Kidney tubule cell (primary cell): ENCODE results near the gene MOK.
"Not testable (repeated sequence)": the region's sequence is repeated elsewhere in the genome, so short reads cannot be mapped to it uniquely, and the experiment has no call there.

Experiments used
- DNase-seq: peaks from one replicate; pipeline ENCODE4 v3.0.0-alpha.2; 2018; ENCODE audit warnings: low spot score

The MOK gene

GRCh38 chr14:102321456-102322422, 16.8 kb upstream of the MOK start:
- DNase-seq = no peak

DNA sequence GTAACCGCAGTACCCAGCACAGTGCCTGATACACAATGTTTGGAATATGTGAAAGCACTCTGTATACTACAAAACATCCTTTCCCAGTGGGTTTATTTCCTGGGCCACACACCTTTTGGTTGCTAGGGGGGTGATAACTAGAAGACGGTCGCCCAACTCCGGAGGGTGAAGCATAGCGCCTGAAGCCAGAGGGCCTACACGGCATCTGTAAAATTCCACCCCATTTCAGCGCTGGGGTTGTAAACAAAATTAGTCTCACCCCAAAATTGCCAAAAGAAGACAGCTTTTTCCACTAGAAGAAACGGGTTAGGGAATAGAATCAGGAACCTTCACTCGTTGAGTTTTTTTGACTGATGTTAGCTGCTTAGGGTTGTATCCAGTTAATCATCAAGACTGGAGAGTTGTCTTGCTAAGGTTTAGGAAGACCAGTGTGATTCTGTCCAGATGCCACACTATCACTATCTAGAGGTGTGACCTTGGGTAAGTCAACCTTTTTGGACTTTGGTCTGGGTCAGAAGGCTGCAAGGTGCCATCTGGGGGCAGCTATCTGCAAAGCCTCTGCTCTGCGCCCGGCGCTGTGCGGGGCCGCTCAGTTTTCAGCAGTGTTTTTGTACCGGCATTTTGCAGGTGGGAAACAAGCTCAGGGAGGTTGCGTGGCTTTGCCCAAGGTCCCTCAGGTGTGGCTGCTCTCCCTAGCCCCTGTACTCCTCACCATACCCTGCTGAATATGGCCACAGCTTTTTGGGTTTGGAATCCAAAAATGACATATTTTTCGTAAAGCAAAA, 15.9 kb upstream of the MOK start:
- no peak for DNase-seq

GRCh38 chr14:102320033-102320660, 15.2 kb upstream of the MOK start:
- peak; percentile 47 for DNase-seq

DNA sequence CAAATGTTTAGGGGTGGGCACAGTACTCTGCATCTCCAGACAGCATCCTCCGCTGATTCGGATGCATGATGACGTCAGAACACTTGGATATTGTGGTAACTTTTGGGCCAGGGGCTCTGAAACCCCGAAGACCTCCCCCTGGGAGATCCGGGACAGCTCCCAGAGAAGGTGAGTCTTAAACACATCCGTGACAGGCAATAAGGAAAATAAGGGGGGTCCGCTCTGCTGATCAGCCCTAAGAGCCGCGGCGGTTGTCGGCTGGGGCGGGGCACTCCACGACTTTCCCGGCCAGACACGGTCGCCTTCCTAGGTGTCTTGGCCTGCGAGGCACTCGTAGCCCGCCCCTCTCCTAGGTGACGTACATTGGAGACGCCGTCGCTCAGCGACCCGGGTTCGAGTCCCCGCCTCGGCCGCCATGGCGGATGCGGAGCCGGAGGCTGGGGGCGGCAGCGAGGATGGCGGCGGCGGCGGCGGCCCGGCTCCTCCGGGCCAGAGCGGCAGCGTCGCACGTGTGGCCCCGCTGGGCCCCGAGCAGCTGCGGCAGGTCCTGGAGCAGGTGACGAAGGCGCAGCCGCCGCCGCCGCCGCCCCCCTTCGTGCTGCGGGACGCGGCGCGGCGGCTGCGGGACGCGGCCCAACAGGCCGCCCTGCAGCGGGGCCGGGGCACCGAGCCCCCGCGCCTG, 14.5 kb upstream of the MOK start, which contains the start of gene ZNF839:
Gene ZNF839 (plus strand): TSS at position 396 of the 682 bp plus-strand sequence. CDS start 20 bp downstream, at position 416.
- DNase-seq = peak; percentile 92

DNA sequence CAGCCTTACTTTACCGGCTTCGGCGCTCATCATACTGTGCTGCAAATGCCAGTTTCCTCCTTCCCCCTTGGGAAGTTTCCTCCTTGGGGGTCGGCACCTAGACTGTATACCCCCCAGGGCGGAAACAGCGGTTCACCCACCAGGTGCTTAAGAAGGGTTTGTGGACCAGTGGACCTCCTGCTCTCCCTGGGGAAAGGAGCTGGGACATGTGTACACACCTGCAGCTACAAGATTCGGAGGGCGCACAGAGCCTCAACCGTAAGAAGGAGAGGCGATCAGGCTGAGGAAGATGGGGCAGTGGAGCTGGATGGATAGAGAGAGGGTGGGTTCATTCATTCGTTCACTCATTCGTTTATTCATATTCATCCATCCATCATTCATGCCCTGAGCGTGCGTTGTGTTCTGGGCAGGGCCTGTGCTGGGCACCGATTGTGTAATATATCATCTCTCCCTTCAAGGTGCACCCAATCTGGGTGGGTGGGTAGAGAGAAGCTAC, 13.9 kb upstream of the MOK start:
- no peak for DNase-seq

DNA sequence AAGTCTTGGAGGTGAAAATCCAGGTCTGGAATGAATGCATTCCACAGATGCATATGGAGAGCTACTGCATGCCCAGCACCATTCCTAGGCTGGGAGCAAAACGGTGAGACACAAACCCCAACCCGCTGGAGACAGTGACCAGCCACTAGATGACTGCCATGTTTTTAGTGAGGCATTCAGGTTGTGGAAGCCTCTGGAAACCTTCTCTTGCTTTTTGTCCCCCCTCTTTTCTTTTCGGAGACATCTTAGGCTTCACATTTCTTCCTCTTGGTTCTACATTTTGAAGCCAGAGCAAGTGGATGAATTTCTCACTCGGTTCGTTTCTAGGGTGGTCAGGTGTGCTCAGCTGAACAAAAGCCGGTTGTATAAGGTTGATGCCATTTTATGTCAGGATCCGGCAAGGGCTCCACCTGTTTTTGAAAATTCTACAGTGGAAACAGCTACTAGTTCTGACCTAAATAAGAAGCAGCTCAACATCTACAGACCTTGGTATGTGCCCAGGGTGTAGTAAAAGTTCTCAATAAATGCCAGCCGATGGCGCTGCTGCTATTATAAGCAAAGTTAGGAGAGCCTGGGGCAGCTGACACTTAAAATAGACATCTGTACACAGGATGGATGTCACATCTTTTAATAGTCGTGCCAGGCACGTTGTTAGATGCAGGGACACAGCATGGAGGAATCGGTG, 12.7 kb upstream of the MOK start:
- peak; percentile 45 for DNase-seq

GRCh38 chr14:102316743-102317563, 12.0 kb upstream of the MOK start:
- peak; percentile 95 for DNase-seq

- DNase-seq = peak; percentile 58
These were observed 11.4 kb upstream of the MOK start for GRCh38 chr14:102316338-102316742.

- DNase-seq = no peak
These were observed 10.2 kb upstream of the MOK start for GRCh38 chr14:102315121-102315520.

DNA sequence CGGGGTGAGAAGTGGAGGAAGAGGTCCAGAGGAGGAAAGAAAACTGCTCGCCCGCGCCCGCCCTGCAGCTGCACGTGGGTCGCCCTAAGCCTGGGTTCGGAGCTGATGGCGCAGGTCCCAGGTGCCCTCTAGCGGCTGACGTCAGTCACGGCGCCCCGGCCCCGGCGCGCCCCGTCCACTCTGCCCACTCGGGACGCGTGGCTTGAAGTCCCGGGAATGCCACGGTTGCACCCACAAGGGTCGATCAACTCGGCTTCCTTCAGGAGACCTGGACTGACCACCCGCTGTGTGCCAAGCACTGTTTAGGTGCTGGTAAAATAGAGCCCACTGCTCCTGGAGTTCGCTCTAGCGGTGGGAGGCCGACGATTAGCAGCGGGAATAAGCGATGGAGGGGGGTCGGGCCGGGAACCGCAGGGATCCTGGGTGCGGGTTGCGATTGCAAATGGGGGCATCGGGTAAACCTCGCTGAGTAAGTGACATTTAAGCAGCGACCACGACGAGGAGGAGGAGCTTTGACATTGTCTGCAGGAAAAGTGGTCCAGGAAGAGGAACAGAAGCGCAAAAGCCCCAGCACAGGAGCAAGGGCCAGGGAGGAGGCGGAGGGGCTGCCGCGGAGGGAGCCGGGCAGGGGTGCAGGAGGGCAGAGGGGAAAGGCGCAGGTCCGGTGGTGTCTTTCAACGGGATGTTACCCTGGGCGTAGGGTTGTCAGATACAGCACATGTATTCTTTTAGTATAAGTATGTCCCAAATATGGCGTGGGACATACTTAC, 9.5 kb upstream of the MOK start:
- DNase-seq = peak; percentile 83

DNA sequence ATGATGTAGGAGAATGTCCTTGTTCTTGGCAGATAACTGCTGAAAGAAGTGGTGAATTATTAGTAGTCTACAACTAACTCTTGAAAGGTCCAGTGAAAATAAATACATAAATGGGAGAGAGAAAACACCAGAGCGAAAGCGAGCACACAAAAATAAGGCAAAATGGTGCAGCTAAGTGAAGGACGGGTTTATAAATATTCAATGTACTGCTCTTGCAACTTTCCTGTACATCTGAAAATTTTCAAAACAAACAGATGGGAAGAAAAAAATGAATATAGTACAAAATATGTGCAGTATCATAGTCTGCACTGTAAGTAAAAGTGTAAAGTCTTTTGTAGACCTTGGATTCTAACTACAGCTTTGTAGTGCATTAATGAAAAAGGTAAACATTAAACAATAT, 1.3 kb downstream of the MOK start:
- DNase-seq = no peak

DNA sequence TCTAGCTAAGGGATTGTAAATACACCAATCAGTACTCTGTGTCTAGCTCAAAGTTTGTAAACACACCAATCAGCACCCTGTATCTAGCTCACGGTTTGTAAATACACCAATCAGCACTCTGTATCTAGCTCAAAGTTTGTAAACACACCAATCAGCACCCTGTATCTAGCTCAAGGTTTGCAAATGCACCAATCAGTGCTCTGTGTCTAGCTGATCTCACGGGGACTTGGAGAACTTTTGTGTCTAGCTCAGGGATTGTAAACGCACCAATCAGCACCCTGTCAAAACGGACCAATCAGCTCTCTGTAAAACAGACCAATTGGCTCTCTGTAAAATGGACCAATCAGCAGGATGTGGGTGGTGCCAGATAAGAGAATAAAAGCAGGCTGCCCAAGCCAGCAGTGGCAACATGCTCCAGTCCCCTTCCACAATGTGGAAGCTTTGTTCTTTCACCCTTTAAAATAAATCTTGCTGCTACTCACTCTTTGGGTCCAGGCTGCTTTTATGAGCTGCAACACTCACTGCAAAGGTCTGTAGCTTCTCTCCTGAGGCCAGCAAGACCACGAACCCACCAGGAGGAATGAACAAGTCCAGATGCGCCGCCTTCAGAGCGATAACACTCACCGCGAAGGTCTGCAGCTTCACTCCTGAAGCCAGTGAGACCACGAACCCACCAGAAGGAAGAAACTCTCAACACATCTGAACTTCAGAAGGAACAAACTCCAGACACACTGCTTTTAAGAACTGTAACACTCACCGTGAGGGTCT, 6.5 kb downstream of the MOK start:
- DNase-seq = not testable (repeated sequence)

GRCh38 chr14:102297436-102298170, 7.4 kb downstream of the MOK start:
- DNase-seq = no peak

DNA sequence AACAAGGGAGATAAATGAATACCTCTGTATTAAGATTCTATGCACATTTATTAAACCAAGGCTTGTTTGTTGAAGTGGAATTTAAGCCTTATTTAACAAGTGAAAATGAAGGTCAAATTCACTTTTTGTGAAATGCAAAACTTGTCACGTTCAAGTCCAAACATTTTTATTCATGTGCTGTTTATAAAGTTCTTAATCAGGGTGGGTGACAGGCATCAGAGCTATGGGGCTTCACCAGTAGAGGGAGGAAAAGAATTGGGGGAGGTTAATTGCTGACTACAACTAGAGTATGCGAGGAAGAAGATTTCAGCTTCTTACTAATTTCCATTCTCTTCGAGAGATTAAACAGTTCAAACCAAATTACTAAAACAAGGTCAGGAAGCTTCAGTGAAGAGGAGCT, 9.7 kb downstream of the MOK start:
- DNase-seq = no peak

GRCh38 chr14:102293781-102294180, 11.2 kb downstream of the MOK start:
- DNase-seq = peak; percentile 57

DNA sequence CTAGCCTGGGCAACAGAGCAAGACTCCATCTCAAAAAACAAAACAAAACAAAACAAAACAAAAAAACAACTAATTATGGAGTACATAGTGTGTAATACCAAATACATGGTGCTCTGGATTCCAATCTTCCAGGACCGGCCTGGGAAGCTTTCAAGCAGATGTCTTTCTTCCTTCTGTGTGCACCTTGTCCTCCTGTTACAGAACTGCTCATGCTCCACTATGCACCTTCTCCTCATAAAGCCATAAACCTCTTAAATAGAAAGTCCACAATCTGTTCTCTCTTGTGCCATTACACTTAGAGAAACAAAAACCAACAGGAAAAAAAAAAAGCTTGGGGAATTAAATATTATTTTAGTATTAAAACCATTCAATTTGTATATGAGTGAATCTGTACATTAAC, 12.5 kb downstream of the MOK start:
- DNase-seq = no peak

DNA sequence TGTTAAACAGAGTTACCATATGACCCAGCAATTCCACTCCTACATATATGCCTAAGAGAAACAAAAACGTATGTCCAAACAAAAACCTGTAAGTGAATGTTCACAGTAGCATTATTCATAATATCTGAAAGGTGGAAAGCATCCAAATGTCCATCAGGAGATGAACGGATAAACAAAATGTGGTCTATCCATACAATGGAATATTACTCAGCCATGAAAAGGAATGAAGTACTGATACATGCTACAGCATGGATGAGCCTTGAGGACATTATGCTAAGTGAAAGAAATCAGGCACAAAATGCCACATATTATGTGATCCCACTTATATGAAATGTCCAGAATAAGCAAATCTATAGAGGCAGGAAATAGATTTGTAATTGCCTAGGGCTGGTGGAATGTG, 16.8 kb downstream of the MOK start:
- no peak for DNase-seq

DNA sequence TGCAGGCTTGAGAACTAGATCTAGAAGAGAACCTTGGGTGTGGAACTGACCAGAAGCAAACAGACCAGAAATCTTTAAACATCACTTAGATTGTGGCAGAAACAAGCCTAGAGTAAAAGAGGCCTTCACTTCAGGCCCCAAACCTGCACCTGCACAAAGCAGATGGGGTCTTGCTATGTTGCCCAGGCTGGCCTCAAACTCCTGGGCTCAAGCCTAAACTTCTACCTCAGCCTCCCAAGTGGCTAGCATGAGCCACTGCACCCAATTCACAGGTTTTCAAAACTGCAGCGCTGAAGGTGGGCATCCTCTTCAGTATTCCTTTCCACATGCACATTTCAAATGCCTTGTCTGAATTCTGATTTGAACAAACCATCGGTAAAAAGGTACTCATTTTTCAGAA, 19.9 kb downstream of the MOK start:
- no peak for DNase-seq
